HG03439 (cell line): ENCODE data around the gene TRAF1.

Experiments used
- ATAC-seq: cut with Tn5 transposase; IDR thresholded peaks from one replicate; pipeline ENCODE4 v1.9.1; 2021; ENCODE audit warnings: mild to moderate bottlenecking, moderate library complexity; ENCODE audit not compliant: unreplicated experiment

TRAF1 gene

DNA sequence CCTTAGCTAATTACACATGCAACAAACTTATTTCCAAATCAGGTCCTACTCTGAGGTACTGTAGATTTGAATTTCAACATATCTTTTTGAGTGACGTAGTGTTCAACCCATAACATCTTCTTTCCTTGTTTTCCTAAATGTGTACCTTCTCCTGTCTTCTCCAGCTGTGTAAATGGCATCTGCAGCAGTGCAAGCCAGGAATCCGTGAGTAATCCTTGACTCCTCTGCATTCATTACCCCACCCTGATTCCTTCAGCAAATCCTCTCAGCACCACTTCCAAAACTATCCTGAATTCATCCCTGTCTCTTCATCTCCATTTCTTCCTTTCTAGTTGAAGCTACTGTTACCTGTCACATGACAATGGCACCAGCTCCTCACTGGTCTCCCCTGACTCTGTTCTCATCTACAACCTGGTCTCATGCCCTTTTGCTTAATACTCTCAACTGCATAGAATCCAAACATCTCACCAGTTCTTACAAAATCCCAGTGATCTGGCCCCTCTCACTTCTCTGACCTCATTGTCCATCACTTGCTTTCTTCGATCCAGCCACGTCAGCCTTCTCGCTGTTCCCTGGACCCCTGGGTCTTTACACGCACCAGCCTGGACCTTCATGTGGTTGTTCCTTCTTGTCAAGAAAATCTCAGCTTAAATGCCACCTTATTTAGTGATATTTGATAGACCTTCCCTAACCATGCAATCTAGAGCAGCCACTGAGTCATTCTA lies 14.6 kb upstream of the TRAF1 start:
- ATAC-seq: no peak

- no peak for ATAC-seq
Observed at GRCh38 chr9:120940573-120940972, 14.0 kb upstream of the TRAF1 start.

DNA sequence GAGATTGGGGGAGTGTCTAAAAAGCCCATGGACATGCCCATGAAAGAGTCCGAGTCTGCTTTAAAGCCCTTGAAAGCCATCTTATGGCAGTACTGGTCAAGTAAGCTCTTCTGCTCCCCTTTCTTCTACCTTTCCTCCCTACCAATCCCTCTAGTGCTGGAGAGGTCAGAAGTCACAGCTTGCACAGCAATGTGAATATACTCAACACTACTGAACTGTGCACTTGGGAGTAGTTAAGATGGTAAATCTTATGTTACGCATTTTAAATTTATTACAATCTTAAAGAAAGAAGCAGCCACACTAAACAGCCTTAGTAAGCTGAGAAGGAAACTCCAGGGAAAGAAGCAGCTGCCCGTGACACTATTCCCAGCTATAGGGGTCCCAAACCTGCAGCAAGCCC lies 12.3 kb upstream of the TRAF1 start:
- no peak for ATAC-seq

DNA sequence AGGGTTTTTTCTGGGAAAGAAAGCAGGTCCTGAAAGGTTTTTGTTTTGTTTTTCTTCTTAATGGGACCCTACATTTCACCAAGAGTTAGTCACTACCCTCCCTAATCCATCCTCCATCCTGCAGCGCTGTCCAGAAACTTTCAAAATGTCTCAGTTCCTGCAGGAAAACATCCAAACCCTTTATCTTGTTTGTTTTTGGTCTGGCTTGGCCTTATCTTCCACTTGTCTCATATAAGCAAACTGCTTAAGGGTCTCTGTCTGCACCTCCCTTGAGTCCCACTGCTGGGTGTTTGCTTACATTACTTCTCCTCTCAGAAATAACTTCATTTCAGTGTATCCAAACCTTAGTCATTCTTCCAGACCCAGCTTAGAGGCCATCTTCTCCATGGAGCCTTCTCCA lies 11.0 kb upstream of the TRAF1 start:
- ATAC-seq: no peak

DNA sequence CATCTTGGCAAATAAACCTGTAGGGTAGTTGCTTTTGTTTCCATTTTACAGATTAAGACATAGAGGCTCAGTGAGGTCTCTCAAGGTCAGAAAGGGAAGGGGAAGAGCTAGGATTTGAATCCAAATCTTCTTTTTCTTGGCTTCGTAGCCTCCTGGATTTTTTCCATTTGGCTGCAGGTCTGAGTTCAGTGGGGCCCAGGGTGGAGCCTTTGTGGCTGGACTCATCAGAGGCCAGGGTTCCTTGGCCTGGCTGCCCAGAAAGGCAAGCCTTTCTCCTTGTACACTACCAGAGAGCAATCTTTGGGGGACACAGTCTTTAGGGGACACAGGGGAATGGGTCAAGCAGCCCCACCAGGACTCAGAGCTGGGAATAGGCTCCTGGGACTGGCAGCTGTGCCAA lies 10.5 kb upstream of the TRAF1 start:
- no peak for ATAC-seq

DNA sequence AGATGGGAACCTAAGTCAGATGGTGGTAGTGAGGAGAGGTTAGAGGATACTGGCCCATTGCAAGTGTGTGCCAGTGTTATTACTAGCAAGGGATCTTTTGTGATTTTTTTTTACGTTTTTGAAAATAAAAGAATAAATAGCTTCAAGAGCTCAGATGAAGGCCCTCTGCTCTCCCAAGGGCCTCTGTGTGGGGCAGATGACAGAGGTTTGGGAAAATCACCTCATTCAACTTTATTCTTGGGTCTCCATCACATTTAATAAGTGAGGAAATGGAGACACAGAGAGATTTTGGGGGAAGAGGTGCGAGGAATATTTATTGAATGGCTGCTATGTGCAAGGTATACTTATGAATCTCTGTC lies 10.1 kb upstream of the TRAF1 start:
- no peak for ATAC-seq

GRCh38 chr9:120936011-120936763 lies 9.6 kb upstream of the TRAF1 start:
- no peak for ATAC-seq

GRCh38 chr9:120935383-120935857 lies 8.8 kb upstream of the TRAF1 start:
- no peak for ATAC-seq

DNA sequence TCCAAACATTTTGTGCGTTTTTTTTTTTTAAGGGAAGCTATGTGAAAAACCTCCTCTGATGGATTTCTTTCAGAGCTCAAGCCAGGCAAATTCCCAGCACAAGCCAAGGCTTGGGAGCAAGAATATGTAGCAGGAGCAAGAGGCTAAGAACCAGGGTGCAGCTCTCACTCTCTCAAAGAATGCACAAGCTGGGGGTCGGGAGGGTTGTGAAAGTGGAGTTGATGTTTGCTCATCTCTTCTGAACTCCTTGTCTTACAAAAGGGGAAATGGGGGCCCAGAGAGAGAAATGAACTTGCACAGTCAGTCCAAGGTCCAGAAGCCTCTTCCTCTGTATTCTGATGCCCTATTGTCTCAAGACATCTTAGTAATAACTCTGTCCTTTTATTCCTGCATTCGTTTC lies 7.7 kb upstream of the TRAF1 start:
- ATAC-seq: no peak

DNA sequence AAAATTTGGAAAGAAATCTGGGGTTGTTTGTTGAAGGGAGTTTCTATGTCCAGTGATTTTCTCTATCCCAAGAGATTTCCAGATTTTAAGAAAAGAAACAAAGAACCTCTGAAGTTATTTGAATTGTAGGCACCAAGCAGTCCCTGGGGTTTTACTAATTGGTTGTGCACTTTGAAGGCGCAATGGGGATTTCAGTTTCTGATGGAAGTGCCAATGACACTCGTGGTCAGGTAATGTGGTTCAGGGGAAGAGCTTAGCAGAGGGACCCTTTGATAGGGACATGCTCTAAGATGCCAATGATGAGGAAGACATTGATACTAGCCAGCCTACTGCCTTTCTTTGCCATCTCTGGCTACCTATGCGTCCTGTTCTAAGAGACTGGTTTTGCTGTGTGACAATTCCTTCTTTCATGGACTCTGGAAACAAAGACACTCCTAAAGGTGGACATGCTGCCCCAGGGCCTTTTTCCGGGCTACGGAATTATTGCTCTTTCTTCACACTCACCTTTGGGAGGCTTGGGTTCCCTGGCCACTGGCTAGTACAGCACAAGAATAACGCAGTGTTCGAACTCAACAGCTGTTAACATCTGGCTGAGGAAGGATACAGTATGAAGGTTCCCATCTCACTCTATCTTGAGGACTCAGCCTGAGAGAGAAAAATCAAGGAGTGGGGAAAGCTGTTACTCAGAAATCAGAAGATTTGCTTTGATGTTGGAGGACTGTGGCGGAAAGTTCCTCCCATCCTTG lies 6.9 kb upstream of the TRAF1 start:
- no peak for ATAC-seq

GRCh38 chr9:120932086-120932823 lies 5.7 kb upstream of the TRAF1 start:
- ATAC-seq: no peak

DNA sequence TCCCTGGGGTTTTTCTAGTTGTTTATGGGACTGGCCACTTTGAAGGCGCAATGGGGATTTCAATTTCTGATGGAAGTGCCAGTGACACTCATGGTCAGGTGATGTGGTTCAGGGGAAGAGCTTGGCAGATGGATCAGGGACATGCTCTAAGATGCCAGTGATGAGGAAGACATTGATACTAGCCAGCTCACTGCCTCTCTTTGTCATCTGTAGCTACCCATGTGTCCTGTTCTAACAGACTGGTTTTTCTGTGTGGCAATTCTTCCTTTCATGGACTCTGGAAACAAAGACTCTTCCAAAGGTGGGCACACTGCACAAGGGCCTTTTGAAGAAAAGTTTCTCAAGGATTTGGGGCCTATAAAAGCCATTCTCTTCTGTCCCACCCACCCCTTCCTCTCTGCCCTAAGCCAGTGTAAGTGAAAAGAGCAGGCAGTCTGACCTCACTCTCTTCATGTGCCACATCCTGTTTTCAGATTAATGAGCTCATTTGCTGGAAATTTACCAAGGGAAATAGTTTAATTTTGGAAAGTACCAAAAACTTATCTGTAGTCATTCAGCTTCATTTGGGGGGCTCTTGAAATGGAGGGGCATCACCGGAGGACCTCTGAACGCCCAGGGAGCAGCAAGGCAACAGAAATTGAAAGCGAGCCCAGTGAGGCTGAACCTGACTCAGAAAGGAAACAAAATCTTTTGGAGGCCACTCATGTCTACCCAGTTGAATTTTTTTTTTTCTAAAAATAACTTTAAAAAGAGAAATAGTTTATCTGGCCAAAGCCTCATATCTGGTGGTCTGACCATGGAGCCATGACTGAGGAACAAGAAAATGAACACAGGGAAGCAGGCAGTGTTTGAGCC lies 4.9 kb upstream of the TRAF1 start:
- ATAC-seq: peak; percentile 41

DNA sequence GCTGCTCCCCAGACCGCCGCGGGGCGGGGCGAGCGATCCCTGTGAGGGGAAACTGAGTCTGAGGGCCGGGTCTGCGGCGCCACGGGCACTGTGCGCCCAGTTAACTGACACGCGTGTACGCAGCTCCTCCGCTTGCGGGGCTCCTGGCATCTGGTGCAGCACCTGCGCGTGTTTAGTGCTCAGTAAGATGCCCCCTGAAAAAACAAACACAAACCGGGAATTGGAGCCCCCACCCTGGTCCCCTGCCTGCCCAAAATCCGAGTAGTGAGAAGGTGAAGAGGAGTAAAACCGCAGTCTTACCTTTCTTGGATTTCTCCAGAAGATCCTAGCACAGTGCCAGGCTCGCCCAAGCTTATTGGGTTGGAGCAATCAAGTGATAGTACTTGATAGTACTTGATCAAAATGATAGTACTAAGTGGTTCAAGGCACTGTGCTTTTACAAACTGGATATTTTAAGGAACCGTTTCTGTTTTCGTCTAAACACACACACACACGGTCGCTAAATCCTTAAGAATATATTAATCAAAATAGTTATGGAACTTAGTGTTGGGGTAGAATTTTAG lies 2.7 kb upstream of the TRAF1 start:
- no peak for ATAC-seq

DNA sequence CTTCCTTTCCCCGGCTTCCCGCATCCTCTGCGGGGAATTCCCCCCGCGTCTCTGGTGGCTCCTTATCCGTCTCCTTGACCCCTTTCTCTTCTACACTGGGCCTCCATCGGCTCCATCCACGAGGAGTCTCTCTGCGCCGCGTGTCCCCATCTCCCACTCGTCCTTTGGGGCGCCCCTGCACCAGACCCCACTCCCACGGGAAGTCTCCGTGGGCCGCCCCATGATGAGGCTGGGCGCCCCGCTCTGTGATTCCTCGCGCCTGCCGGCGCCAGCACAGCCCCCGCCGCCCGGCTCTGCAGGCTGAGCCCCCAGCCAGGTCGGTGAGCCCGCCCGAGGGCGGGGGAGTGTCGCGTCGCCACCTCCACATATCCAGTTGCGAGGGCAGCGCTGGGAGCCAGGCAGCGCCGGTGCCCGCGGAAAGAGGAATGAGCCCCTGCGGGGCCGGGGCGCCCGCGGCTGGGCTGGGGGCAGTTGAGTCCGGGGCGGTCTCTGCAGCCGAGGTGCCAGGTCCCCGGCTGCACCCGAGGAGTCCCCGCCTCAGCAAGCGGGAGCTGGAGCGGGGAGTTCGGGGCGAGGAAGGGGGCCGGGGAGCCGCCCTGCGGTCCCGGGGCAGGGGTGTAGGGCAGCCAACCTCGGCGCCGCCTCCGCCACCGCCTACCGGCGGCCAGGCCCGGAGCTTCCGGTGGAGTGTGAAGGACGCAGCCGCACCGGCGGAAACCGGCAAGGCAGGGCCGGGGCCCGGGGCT lies 2.1 kb upstream of the TRAF1 start:
- ATAC-seq: peak; percentile 34

GRCh38 chr9:120928015-120928482 lies 1.5 kb upstream of the TRAF1 start:
- ATAC-seq: no peak

DNA sequence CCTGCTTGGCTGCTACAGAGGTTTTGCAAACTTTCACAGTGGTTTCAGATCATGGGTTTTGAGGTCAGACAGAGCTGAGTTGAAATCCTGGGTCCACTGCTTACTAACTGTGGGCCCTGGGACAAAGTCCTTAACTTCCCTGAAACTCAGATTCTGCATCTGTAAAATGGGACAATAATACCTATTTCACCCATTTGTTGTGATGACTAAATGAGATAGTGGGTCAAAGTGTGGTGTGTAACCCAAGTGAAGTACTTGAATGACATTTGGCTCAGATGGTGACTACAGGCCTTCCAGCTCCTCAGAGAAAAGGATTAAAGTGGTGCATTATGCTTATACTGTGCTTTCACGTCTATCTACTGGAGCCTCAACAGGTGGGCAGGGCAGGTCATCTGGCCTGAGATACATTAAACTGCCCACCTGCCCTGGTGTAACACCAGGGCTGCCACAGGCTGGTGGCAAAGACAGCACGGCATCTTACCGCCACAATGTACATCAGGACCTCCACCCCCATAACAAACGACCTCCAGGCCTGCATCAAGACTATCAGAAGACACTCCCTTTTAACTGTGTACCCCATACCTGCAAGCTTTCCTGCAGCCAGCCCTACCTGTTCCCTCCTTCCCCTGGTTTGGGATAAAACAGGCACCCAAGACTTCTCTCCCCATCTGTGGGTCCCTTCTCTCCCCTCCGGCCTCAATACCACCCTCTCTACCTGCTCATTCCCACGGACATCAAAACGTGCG lies 846 bp upstream of the TRAF1 start:
- no peak for ATAC-seq

DNA sequence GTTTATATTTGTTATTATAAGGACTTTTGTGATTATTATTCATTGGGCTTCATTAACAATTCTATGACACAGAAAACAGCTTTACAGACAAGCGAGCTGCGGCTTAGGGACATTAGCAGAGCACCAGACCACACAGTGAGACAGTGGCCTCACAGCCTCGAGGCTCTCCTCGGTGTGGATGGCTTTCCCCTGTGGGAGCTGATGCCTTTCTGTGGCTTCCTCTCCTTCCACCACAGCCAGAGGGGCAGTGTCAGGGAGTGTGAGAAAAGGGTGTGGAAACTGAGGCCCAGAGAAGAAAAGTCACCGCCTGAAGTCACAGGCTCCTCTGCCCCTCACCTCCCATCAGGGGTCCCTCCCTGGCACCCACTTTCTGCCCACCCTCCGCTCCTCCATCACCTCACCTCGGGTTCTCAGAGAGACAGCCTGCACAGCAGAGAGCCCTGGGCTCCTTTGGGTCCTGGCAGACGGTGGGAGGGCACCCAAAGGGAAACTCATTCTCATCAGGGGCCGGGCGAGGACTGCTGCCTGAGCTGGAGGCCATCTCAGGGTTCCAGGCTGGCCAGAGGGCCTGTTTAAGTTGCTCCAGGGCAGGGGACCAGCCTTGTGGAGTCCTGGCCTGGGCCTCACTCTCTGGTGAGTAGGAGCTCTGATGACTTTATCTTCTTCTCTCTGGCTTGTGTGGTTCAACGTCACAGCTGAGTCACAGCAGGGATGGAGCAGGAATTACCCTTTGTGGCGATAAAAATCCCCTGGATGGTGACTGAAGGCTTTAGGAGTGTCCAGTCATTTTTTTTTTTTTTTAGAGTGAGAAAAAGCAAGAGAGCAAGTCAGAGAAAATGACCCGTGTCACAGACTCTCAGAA lies 830 bp downstream of the TRAF1 start:
- peak; percentile 37 for ATAC-seq
